GM20431 (cell line): ENCODE data around the gene C2CD5.
"Not testable (repeated sequence)": the region's sequence is repeated elsewhere in the genome, so short reads cannot be mapped to it uniquely, and the experiment has no call there.

Experiments
- in situ Hi-C: fragments of 300-500 bp; cut with MseI, MboI; formaldehyde crosslinking; loops from one replicate; pipeline ENCODE4 v1.15.0; 2020; ENCODE audit warnings: low sequenced_read_pairs; ENCODE audit not compliant: unreplicated experiment

C2CD5 gene, protein sequence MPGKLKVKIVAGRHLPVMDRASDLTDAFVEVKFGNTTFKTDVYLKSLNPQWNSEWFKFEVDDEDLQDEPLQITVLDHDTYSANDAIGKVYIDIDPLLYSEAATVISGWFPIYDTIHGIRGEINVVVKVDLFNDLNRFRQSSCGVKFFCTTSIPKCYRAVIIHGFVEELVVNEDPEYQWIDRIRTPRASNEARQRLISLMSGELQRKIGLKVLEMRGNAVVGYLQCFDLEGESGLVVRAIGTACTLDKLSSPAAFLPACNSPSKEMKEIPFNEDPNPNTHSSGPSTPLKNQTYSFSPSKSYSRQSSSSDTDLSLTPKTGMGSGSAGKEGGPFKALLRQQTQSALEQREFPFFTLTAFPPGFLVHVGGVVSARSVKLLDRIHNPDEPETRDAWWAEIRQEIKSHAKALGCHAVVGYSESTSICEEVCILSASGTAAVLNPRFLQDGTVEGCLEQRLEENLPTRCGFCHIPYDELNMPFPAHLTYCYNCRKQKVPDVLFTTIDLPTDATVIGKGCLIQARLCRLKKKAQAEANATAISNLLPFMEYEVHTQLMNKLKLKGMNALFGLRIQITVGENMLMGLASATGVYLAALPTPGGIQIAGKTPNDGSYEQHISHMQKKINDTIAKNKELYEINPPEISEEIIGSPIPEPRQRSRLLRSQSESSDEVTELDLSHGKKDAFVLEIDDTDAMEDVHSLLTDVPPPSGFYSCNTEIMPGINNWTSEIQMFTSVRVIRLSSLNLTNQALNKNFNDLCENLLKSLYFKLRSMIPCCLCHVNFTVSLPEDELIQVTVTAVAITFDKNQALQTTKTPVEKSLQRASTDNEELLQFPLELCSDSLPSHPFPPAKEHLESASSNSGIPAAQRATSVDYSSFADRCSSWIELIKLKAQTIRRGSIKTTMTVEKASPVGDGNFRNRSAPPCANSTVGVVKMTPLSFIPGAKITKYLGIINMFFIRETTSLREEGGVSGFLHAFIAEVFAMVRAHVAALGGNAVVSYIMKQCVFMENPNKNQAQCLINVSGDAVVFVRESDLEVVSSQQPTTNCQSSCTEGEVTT

GRCh38 chr12:22544038-22544979 lies at the start of gene C2CD5:
Gene C2CD5 (minus strand): TSS chr12:22544542. CDS start chr12:22544150, 392 bp downstream.
- in situ Hi-C loops = no loop called here

GRCh38 chr12:22593864-22594263 lies 49.5 kb upstream of the C2CD5 start:
- in situ Hi-C loops = no loop called here

DNA sequence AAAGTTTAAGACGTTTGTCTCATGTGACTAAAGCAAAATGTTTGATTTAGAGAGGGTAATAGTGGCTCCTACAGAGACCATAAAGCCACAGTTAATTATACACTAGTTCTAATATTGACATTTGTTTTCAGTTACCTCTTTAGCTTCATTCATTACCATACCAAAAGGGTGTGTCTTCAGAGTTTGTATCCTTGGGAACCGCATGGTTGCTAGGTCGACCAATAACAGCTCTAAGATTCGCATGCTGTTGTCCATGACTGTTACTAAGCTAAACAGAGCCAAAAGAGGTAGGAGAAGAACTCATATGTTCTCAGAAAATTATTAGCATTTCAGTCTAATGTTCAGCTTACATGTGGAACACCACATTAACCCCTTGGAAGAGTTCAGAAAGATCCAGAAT lies 44.5 kb upstream of the C2CD5 start:
- in situ Hi-C loops = no loop called here

DNA sequence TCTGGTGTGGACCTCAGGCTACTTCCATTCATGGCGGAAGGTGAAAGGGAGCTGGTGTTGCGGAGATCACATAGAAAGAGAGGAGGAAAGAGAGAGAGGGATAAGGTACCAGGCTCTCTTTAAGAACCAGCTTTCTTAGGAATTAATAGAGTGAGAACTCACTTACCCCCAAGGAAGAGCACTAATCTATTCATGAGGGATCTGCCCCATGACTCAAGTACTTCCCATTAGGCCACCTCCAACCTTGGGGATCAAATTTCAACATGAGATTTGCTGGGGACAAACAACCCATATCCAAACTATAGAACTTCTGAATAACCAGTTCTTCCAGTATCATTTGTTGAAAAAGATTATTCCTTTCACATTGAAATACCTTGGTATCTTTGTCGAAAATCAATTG lies 34.0 kb upstream of the C2CD5 start:
- in situ Hi-C loops = no loop called here

- in situ Hi-C loops = no loop called here
Observed at GRCh38 chr12:22577667-22578066, 33.3 kb upstream of the C2CD5 start.

- in situ Hi-C loops = no loop called here
Observed at GRCh38 chr12:22576473-22576872, 32.1 kb upstream of the C2CD5 start.

DNA sequence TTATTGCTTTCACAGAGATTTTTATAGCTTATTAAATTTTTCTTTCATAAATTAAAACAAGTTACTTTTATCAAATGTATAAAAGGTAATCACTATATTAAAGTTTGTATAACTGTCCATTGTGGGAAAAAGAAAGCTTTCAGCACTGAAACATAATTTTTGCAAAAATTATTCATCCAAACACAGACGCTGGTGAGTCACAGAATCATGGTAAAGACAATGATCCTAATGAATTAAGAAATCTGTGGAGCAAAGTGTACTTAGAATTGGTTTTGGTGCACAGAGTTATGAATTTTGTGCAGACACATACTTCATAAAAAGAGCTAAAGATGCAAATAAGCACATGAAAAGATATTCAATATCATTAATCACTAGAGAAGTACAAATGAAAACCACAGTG lies 31.7 kb upstream of the C2CD5 start:
- in situ Hi-C loops = no loop called here

DNA sequence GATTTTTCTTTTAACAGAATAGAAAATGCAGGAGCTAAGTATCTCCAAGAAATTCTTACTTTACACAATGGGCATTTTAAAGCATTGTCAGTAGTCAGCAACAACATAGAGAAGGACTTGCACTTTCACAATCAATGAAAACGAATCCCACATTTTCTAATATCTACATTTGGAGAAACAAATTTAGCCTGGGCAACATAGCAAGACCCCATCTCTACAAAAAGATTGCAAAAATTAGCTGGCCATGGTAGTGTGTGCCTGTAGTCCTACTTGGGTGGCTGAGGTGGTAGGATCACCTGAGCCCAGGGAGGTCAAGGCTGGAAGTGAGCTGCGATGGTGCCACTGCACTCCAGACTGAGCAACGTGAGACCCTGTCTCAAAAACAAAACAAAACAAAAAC lies 30.6 kb upstream of the C2CD5 start:
- in situ Hi-C loops = no loop called here

DNA sequence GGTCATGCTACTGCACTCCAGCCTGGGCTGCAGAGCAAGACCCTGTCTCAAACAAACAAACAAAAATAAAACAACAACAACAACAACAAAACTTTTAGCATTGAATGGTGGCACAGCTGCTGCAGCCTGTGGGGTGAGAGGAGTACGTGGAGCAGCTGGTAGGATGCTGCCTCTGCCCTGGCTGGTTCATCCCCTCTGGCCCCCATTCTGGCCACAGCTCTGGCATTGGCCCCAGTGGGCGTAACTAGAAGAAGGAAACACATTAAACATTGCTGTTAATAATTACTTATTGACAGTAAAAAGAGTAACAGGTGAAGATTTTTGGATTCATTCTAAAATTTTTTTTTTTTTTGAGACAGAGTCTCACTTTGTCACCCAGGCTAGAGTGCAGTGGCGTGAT lies 28.8 kb upstream of the C2CD5 start:
- in situ Hi-C loops = no loop called here

GRCh38 chr12:22569253-22569652 lies 24.9 kb upstream of the C2CD5 start:
- in situ Hi-C loops = no loop called here

- in situ Hi-C loops = no loop called here
Observed at GRCh38 chr12:22562036-22563028, 18.0 kb upstream of the C2CD5 start.

DNA sequence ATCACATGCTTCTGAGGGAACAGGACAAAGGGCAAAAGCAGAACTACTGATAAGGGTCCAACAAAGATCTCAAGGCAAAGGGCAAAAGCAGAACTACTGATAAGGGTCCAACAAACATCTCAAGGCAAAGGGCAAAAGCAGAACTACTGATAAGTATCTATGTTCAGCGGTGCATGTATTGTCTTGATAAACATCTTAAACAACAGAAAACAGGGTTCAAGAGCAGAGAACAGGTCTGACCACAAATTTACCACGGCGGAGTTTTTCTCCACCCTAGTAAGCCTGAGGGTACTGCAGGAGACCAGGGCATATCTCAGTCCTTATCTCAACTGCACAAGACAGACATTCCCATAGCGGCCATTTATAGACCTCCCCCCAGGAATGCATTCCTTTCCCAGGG lies 10.4 kb upstream of the C2CD5 start:
- in situ Hi-C loops = not testable (repeated sequence)

- in situ Hi-C loops = no loop called here
Observed at GRCh38 chr12:22551624-22552023, 7.3 kb upstream of the C2CD5 start.

GRCh38 chr12:22545255-22545654 lies 913 bp upstream of the C2CD5 start:
- in situ Hi-C loops = no loop called here

GRCh38 chr12:22543246-22544037 lies 900 bp downstream of the C2CD5 start:
- in situ Hi-C loops = no loop called here

- in situ Hi-C loops = no loop called here
Observed at GRCh38 chr12:22541496-22542155, 2.7 kb downstream of the C2CD5 start.

- in situ Hi-C loops = no loop called here
Observed at GRCh38 chr12:22539055-22539454, 5.3 kb downstream of the C2CD5 start.
